ENCODE data around the gene SLC5A2. TPM values are rescaled to one million over a fixed set of nuclear protein-coding genes. Genes with fewer than 3 reads are reported as not detected.

The SLC5A2 gene
- total and polyA plus RNA-seq, 2 of the 13 experiments (the other 11 are each of a cell fraction or from before 2014, with no cell fraction given): 0.24 to 0.97 TPM

- TF ChIP-seq MTERF4 (CRISPR knock-in tag; IDR thresholded peaks at IDR 0.05) (peak; percentile 70; the same call in 1 of the 2 replicates), ZNF740 (CRISPR knock-in tag; IDR thresholded peaks at IDR 0.05) (no peak), MAFF (IDR thresholded peaks at IDR 0.05; ENCODE audit: low read depth, low read length) (no peak), MAF1 (CRISPR knock-in tag; IDR thresholded peaks at IDR 0.05; ENCODE audit: borderline replicate concordance) (peak; percentile 32; the same call in 1 of the 2 replicates), NCOA1 (CRISPR knock-in tag; IDR thresholded peaks at IDR 0.05) (no peak), ZNF672 (CRISPR knock-in tag; IDR thresholded peaks at IDR 0.05) (0 out of 2 replicates have a peak, but pooled peaks have one; percentile 3), ZNF749 (CRISPR knock-in tag; IDR thresholded peaks at IDR 0.05; ENCODE audit: borderline replicate concordance) (peak; percentile 92), ZBTB8A (CRISPR knock-in tag; IDR thresholded peaks at IDR 0.05; ENCODE audit: borderline replicate concordance, low read depth) (no peak), NFKBIZ (CRISPR knock-in tag; IDR thresholded peaks at IDR 0.05) (peak; percentile 91), ETV5 (CRISPR knock-in tag; IDR thresholded peaks at IDR 0.05; ENCODE audit: borderline replicate concordance) (peak; percentile 86), MLLT10 (CRISPR knock-in tag; IDR thresholded peaks at IDR 0.05) (no peak), ZBTB26 (CRISPR knock-in tag; IDR thresholded peaks at IDR 0.05; ENCODE audit: borderline replicate concordance) (peak; percentile 77), BATF2 (CRISPR knock-in tag; IDR thresholded peaks at IDR 0.05) (0 out of 2 replicates have a peak, but pooled peaks have one; percentile 45), PRDM10 (CRISPR knock-in tag; IDR thresholded peaks at IDR 0.05; ENCODE audit: low read depth) (peak; percentile 1; the same call in 1 of the 2 replicates), ZNF12 (CRISPR knock-in tag; IDR thresholded peaks at IDR 0.05) (peak; percentile 86), STAG1 (CRISPR knock-in tag; IDR thresholded peaks at IDR 0.05) (peak; percentile 64; the same call in 1 of the 2 replicates), DNMT3B (CRISPR knock-in tag; conservative IDR thresholded peaks at IDR 0.05) (peak; percentile 97), KLF15 (CRISPR knock-in tag; IDR thresholded peaks at IDR 0.05; ENCODE audit: borderline replicate concordance) (no peak; the same call in 1 of the 2 replicates), HOXA3 (CRISPR knock-in tag; IDR thresholded peaks at IDR 0.05) (peak; percentile 90), PAWR (CRISPR knock-in tag; IDR thresholded peaks at IDR 0.05; ENCODE audit: borderline replicate concordance) (no peak), KLF9 (CRISPR knock-in tag; IDR thresholded peaks at IDR 0.05; ENCODE audit: low read depth) (no peak), ATF7 (IDR thresholded peaks at IDR 0.05) (no peak), ATF7 (CRISPR knock-in tag; IDR thresholded peaks at IDR 0.05) (no peak), GATAD2A (CRISPR knock-in tag; IDR thresholded peaks at IDR 0.05) (peak; percentile 84)
Observed at GRCh38 chr16:31458073-31458843, 24.7 kb upstream of the SLC5A2 start (continued).
